Fibroblast of lung (primary cell): ENCODE data around the gene RPL34. TPM values are rescaled to one million over a fixed set of nuclear protein-coding genes. Genes with fewer than 3 reads are reported as not detected.
"Not testable (repeated sequence)": the region's sequence is repeated elsewhere in the genome, so short reads cannot be mapped to it uniquely, and the experiment has no call there.

Experiments used
- DNase-seq, 2 donors: peaks; one replicate each; pipeline versions ENCODE4 v3.0.0 to v3.0.0-alpha.2; 2010; ENCODE audit warnings: low read depth in 2 of 2
- H2AFZ ChIP-seq: 2 replicates; pipeline ENCODE4 v1.5.1; 2012; ENCODE audit warnings: low read length, control low read depth, inconsistent platforms
- H3K27ac ChIP-seq: 2 replicates; pipeline ENCODE4 v1.5.1; 2011; ENCODE audit warnings: low read length, control low read depth; ENCODE audit not compliant: insufficient read depth
- H3K27me3 ChIP-seq: 2 replicates; pipeline ENCODE4 v1.5.1; 2011; ENCODE audit warnings: mild to moderate bottlenecking, low read length; ENCODE audit not compliant: control insufficient read depth, insufficient read depth
- H3K36me3 ChIP-seq: 2 replicates; pipeline ENCODE4 v1.5.1; 2011; ENCODE audit warnings: low read length; ENCODE audit not compliant: control insufficient read depth, insufficient read depth
- H3K4me1 ChIP-seq: 2 replicates; pipeline ENCODE4 v1.5.1; 2011; ENCODE audit warnings: low read length; ENCODE audit not compliant: control insufficient read depth, insufficient read depth; ENCODE audit errors: extremely low read depth
- H3K4me2 ChIP-seq: 2 replicates; pipeline ENCODE4 v1.5.1; 2011; ENCODE audit warnings: low read length, control low read depth; ENCODE audit not compliant: insufficient read depth; ENCODE audit errors: extremely low read depth
- H3K4me3 ChIP-seq, 4 experiments: fragments of 200-600 bp in 1 of 4; sonication (generic) in 1 of 4; replicated peaks in 1 of 4; 2 replicates each; pipeline ENCODE4 v1.5.1; 2011 to 2016; ENCODE audit warnings: low read length in 4 of 4, low read depth in 3 of 4, mild to moderate bottlenecking in 3 of 4, control low read depth in 2 of 4, inconsistent platforms in 1 of 4, mixed read lengths in 1 of 4; ENCODE audit not compliant: insufficient read depth in 1 of 4; ENCODE audit errors: control extremely low read depth in 1 of 4
- H3K79me2 ChIP-seq: 2 replicates; pipeline ENCODE4 v1.5.1; 2012; ENCODE audit warnings: mild to moderate bottlenecking, low read length, inconsistent platforms; ENCODE audit not compliant: control insufficient read depth, insufficient read depth
- H3K9ac ChIP-seq: 2 replicates; pipeline ENCODE4 v1.5.1; 2011; ENCODE audit warnings: mild to moderate bottlenecking, low read length, control low read depth; ENCODE audit not compliant: insufficient read depth
- H3K9me3 ChIP-seq: 2 replicates; pipeline ENCODE4 v1.5.1; 2012; ENCODE audit warnings: low read depth, low read length; ENCODE audit not compliant: control insufficient read depth, insufficient read depth
- H4K20me1 ChIP-seq: 2 replicates; pipeline ENCODE4 v1.5.1; 2011; ENCODE audit warnings: low read length; ENCODE audit not compliant: control insufficient read depth, insufficient read depth; ENCODE audit errors: extremely low read depth
- EZH2 ChIP-seq: IDR thresholded peaks from 2 replicates; pipeline ENCODE4 v1.5.1; 2012; ENCODE audit warnings: low read length, control low read depth, mild to moderate bottlenecking; ENCODE audit errors: missing control alignments
- polyA plus RNA-seq, 2 donors: library from polyadenylated mRNA; depleted of rRNA in 1 of 2; stranded (reverse) in 1 of 2; unstranded in 1 of 2; fragments of >200 nt; gene quantifications; 2 replicates each; pipeline ENCODE4 v1.2.1, GENCODE V29; 2011 to 2012; ENCODE audit warnings: missing spikeins in 1 of 2
- total RNA-seq: library from RNA; depleted of rRNA; stranded (reverse); fragments of >200 nt; gene quantifications from 2 replicates; pipeline ENCODE4 v1.2.1, GENCODE V29; 2014
- TF ChIP-seq, protein P1 (sequence below), 2 donors: IDR thresholded peaks in 1 of 2; conservative IDR thresholded peaks in 1 of 2; 1 replicate in 1 of 2; 2 replicates in 1 of 2; pipeline ENCODE4 v1.5.1; 2011 to 2012; ENCODE audit warnings: low read length in 2 of 2, control low read depth in 1 of 2, inconsistent platforms in 1 of 2, low read depth in 1 of 2, mild to moderate bottlenecking in 1 of 2

The RPL34 gene
- total and polyA plus RNA-seq, 2 donors (not counting 1 experiment from before 2014, with no cell fraction given) = 625 to 1,935 TPM

DNA sequence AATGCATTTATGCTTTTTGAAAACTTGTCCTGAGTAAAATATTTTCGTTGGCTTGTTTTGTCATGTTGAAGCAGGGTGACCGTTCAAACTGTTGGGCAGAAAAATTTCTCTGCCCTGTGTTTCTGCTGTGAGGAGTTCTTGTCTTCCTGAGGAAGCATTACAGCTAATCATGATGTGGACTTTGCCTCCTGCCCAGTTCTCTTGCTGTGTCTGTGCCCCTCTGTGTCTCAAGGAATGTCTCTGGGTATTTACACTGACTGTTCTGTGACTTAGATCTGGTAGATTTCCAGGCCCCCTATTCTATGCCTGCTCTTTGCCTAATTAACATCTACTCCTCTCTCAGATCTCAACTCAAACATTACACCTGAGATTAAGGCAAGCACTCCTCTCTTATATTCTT is 30.4 kb upstream of the RPL34 start:
- Histone ChIP-seq H3K4me2 (no peak overlapping the region), H3K79me2 (no peaks in the 10 kb centered on the region), H3K9ac (no peak overlapping the region), H2AFZ (no peak overlapping the region), H3K4me1 (peaks cover 3% of the 10 kb centered on the region), H3K4me3 (no peak overlapping the region), H3K27ac (no peak overlapping the region), H4K20me1 (no peaks in the 10 kb centered on the region), H3K9me3 (no peaks in the 10 kb centered on the region), H3K27me3 (no peaks in the 10 kb centered on the region), H3K36me3 (no peaks in the 10 kb centered on the region)
- TF ChIP-seq EZH2 = no peak
- TF ChIP-seq, protein P1, sequence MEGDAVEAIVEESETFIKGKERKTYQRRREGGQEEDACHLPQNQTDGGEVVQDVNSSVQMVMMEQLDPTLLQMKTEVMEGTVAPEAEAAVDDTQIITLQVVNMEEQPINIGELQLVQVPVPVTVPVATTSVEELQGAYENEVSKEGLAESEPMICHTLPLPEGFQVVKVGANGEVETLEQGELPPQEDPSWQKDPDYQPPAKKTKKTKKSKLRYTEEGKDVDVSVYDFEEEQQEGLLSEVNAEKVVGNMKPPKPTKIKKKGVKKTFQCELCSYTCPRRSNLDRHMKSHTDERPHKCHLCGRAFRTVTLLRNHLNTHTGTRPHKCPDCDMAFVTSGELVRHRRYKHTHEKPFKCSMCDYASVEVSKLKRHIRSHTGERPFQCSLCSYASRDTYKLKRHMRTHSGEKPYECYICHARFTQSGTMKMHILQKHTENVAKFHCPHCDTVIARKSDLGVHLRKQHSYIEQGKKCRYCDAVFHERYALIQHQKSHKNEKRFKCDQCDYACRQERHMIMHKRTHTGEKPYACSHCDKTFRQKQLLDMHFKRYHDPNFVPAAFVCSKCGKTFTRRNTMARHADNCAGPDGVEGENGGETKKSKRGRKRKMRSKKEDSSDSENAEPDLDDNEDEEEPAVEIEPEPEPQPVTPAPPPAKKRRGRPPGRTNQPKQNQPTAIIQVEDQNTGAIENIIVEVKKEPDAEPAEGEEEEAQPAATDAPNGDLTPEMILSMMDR (conservative IDR thresholded peaks at IDR 0.05 in 1 of 2, IDR thresholded peaks at IDR 0.05 in 1 of 2; ENCODE audit: low read depth in 1 of 2, low read length in 2 of 2) = no peak
- no peak for DNase-seq

DNA sequence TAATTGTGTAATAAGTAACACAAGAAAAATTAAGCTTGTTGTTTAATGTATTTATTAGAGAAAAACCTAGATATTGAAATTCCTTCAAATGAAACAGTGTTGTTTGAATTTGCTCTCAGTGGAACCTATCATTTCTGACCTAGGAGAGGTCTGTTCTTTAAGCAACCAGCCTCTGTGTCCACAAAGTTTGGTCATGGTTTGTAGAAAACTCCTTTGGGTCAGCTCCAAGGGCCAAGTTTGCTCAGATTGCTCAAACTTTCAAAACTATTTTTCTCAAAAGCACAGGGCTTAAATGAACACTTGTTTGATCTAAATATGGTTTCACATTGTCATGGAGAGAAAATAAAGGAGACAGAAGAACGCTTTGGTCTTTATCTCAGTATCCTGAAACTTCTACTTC is 29.6 kb upstream of the RPL34 start:
- no peak for TF ChIP-seq EZH2
- TF ChIP-seq, protein P1 (conservative IDR thresholded peaks at IDR 0.05 in 1 of 2, IDR thresholded peaks at IDR 0.05 in 1 of 2; ENCODE audit: low read depth in 1 of 2, low read length in 2 of 2) = no peak
- Histone ChIP-seq H4K20me1 (no peaks in the 10 kb centered on the region), H3K4me3 (no peak overlapping the region), H3K4me1 (peaks cover 3% of the 10 kb centered on the region), H2AFZ (no peak overlapping the region), H3K9ac (no peak overlapping the region), H3K36me3 (no peaks in the 10 kb centered on the region), H3K27me3 (no peaks in the 10 kb centered on the region), H3K9me3 (no peaks in the 10 kb centered on the region), H3K27ac (no peak overlapping the region), H3K4me2 (no peak overlapping the region), H3K79me2 (no peaks in the 10 kb centered on the region)
- DNase-seq = peak in 1 of 2 donors; percentile 14

DNA sequence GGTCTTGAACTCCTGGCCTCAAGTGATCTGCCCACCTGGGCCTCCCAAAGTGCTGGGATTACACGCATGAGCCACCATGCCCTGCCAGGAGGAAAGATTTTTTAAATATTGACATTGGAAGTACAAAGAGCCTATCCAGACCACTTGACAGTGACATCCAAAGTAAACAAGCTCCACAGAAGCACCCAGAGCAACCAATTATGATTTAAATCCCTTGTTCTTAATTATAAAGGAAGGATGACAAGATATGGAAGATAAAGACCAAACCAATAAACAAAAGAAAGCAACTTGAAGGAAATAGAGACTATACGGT is 27.7 kb upstream of the RPL34 start:
- H2AFZ ChIP-seq = no peak overlapping the region
- no peaks in the 10 kb centered on the region for H3K27me3 ChIP-seq
- TF ChIP-seq EZH2 = no peak
- TF ChIP-seq, protein P1 (conservative IDR thresholded peaks at IDR 0.05 in 1 of 2, IDR thresholded peaks at IDR 0.05 in 1 of 2; ENCODE audit: low read depth in 1 of 2, low read length in 2 of 2) = no peak
- H3K4me2 ChIP-seq = no peak overlapping the region
- no peaks in the 10 kb centered on the region for H3K36me3 ChIP-seq
- H3K27ac ChIP-seq = peak overlapping the region; percentile 51
- no peaks in the 10 kb centered on the region for H3K79me2 ChIP-seq
- no peak overlapping the region for H3K4me3 ChIP-seq
- DNase-seq = no peak
- H3K9ac ChIP-seq = no peak overlapping the region
- H4K20me1 ChIP-seq = no peaks in the 10 kb centered on the region
- no peaks in the 10 kb centered on the region for H3K9me3 ChIP-seq
- H3K4me1 ChIP-seq = peaks cover 3% of the 10 kb centered on the region

DNA sequence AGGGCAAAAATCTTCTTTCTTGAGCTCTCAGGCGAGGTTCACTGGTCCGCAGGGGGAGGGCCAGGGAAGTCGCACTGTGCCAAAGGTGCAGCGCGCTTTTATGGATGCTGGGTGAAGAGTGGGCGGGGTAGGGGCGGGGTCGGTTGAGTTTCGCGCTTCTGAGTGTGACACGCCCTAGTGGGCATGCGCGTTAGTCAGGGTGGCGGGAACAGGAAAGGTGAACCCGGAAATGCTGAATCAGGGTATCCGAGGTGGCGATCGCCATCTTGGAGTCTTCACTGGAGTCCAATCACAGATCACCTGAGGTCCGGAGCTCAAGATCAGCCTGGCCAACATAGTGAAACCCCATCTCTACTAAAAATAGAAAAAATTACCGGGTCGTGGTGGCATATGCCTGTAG is 26.1 kb upstream of the RPL34 start:
- H4K20me1 ChIP-seq, H3K4me3 ChIP-seq, H3K9ac ChIP-seq, H3K36me3 ChIP-seq, H3K27me3 ChIP-seq, H3K4me2 ChIP-seq, H3K9me3 ChIP-seq, H3K27ac ChIP-seq, H2AFZ ChIP-seq, H3K79me2 ChIP-seq, H3K4me1 ChIP-seq, DNase-seq: not testable (repeated sequence)
